ENCODE results near the gene POLR3G. TPM values are rescaled to one million over a fixed set of nuclear protein-coding genes. Genes with fewer than 3 reads are reported as not detected.

The POLR3G gene
- total RNA-seq, 3 donors from 2014 or later = 0.64 to 1.5 (median 1.3) TPM

- Histone ChIP-seq H3K4me1 (ENCODE audit: low read depth) (no peaks in the 10 kb centered on the region), H3K9me3 (no peaks in the 10 kb centered on the region), H3K36me3 (ENCODE audit: low read depth) (no peaks in the 10 kb centered on the region), H3K4me3 (no peak overlapping the region)
- intact Hi-C loops (cut with DNase I, micrococcal nuclease) = no loop called here
- ATAC-seq = no peak
- TF ChIP-seq CTCF (IDR thresholded peaks at IDR 0.05) = no peak
- DNase-seq = no peak
Measured at GRCh38 chr5:90504743-90505142, 30.1 kb downstream of the POLR3G start.

DNA sequence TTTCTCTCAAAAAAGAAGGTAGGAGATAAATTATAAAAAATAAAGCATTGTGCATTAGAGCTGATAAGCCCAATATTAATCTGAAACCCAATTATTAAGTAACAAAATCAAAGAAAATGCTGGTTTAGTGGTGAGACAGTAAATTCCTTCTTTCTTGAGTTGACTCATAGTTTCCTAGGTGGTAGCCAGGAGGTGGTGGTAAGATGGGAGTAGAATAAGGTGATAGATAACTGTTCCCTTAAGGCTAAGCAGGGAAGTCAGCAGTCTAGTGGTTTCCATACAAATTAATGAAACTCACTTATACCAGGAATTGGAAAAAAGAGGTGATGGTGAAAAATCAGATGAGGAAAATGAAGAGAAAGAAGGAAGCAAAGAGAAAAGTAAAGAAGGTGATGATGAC, 31.6 kb downstream of the POLR3G start:
- ATAC-seq = no peak
- no peak for TF ChIP-seq CTCF (IDR thresholded peaks at IDR 0.05)
- intact Hi-C loops (cut with DNase I, micrococcal nuclease) = no loop called here

DNA sequence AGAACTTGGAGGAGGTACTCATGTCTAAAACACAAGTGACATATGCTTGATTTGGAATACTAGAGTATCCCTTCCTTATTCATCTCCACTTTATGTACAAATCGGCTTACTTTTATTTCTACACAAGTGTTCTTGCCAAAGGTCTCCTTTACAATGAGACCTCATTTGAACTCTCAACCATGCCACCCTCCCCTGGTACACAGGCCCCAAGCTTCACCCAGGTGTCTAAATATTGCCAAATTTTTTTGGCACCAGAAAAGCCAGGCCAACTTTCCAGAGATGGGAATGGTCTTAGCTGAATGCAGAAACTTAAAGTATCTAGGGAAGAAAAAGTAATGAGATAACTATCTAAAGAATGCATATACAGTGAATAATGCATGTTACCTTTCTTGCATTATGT, 35.8 kb downstream of the POLR3G start:
- TF ChIP-seq CTCF (IDR thresholded peaks at IDR 0.05) = no peak
- Histone ChIP-seq H3K9me3 (no peaks in the 10 kb centered on the region), H3K36me3 (ENCODE audit: low read depth) (no peaks in the 10 kb centered on the region), H3K4me1 (ENCODE audit: low read depth) (no peaks in the 10 kb centered on the region), H3K4me3 (no peak overlapping the region)
- no peak for ATAC-seq
- intact Hi-C loops (cut with DNase I, micrococcal nuclease) = no loop called here
- DNase-seq = no peak

More for the DNA sequence above, 31.6 kb downstream of the POLR3G start:
- no peak overlapping the region for H3K4me3 ChIP-seq
- H3K9me3 ChIP-seq = no peaks in the 10 kb centered on the region
- no peaks in the 10 kb centered on the region for H3K4me1 ChIP-seq (ENCODE audit: low read depth)
- no peaks in the 10 kb centered on the region for H3K36me3 ChIP-seq (ENCODE audit: low read depth)
- DNase-seq = no peak

- Histone ChIP-seq H3K9me3 (no peaks in the 10 kb centered on the region), H3K4me3 (no peak overlapping the region), H3K4me1 (ENCODE audit: low read depth) (no peaks in the 10 kb centered on the region), H3K36me3 (ENCODE audit: low read depth) (no peaks in the 10 kb centered on the region)
- ATAC-seq (no peak), DNase-seq (no peak)
- TF ChIP-seq CTCF (IDR thresholded peaks at IDR 0.05) = no peak
- intact Hi-C loops (cut with DNase I, micrococcal nuclease) = no loop called here
Measured at GRCh38 chr5:90514520-90514919, 39.9 kb downstream of the POLR3G start.

- Histone ChIP-seq H3K4me1 (ENCODE audit: low read depth) (no peaks in the 10 kb centered on the region), H3K4me3 (no peak overlapping the region), H3K36me3 (ENCODE audit: low read depth) (no peaks in the 10 kb centered on the region), H3K9me3 (no peaks in the 10 kb centered on the region)
- no peak for TF ChIP-seq CTCF (IDR thresholded peaks at IDR 0.05)
- ATAC-seq = no peak
- intact Hi-C loops (cut with DNase I, micrococcal nuclease) = no loop called here
- no peak for DNase-seq
Measured at GRCh38 chr5:90518661-90519060, 44.0 kb downstream of the POLR3G start.

DNA sequence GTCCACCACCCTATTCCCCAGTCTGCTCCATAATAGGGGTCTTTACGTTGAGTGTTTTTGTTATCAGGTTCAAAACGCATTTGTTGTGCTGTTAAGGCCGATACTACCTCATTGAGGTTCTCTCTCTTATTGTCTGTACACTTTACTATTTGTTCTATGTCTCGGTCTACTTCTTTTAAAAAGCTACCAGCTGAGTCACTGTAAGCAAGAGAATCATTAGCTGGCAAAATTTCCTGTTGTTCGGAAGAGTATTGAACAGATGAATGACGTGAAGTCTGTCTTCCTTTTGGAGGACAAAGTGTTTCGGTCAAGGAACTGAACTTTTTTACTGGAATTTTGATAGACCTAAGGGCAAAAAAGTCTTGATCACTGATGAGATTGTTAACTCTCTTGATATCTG, 44.4 kb downstream of the POLR3G start:
- no peak for ATAC-seq
- intact Hi-C loops (cut with DNase I, micrococcal nuclease) = no loop called here
- Histone ChIP-seq H3K9me3 (no peaks in the 10 kb centered on the region), H3K4me3 (no peak overlapping the region), H3K4me1 (ENCODE audit: low read depth) (no peaks in the 10 kb centered on the region), H3K36me3 (ENCODE audit: low read depth) (no peaks in the 10 kb centered on the region)
- no peak for TF ChIP-seq CTCF (IDR thresholded peaks at IDR 0.05)
- no peak for DNase-seq
